HG03039 (cell line): ENCODE results near the gene EOLA2.
A peak's percentile ranks its signal among the peaks of the same experiment; 100 is the strongest.
"Not testable (repeated sequence)": the region's sequence is repeated elsewhere in the genome, so short reads cannot be mapped to it uniquely, and the experiment has no call there.

Experiments used
- ATAC-seq: cut with Tn5 transposase; IDR thresholded peaks from one replicate; pipeline ENCODE4 v1.9.1; 2021; ENCODE audit warnings: mild to moderate bottlenecking, moderate library complexity; ENCODE audit not compliant: unreplicated experiment

The EOLA2 gene

GRCh38 chrX:149933547-149933946, 4.7 kb downstream of the EOLA2 start:
- not testable (repeated sequence) for ATAC-seq

GRCh38 chrX:149932970-149933369, 5.3 kb downstream of the EOLA2 start:
- not testable (repeated sequence) for ATAC-seq

GRCh38 chrX:149932150-149932549, 6.1 kb downstream of the EOLA2 start:
- not testable (repeated sequence) for ATAC-seq

GRCh38 chrX:149931355-149931754, 6.9 kb downstream of the EOLA2 start:
- not testable (repeated sequence) for ATAC-seq

- ATAC-seq: not testable (repeated sequence)
Observed at GRCh38 chrX:149929400-149929799, 8.9 kb downstream of the EOLA2 start, which contains the start of gene HSFX4. HSFX4 (plus strand) TSS chrX:149929573; CDS start chrX:149929645, 72 bp downstream.

- ATAC-seq: not testable (repeated sequence)
Observed at GRCh38 chrX:149928635-149929034, 9.7 kb downstream of the EOLA2 start.

- ATAC-seq: peak; percentile 24
Observed at GRCh38 chrX:149927964-149928258, 10.4 kb downstream of the EOLA2 start.

GRCh38 chrX:149927245-149927963, 10.9 kb downstream of the EOLA2 start:
- ATAC-seq: peak; percentile 68

- ATAC-seq: not testable (repeated sequence)
Observed at GRCh38 chrX:149924434-149924833, 13.9 kb downstream of the EOLA2 start.

- not testable (repeated sequence) for ATAC-seq
Observed at GRCh38 chrX:149923836-149924235, 14.5 kb downstream of the EOLA2 start.

GRCh38 chrX:149916745-149917392, 21.4 kb downstream of the EOLA2 start:
- ATAC-seq: peak; percentile 73

- no peak for ATAC-seq
Observed at GRCh38 chrX:149910178-149910695, 28.1 kb downstream of the EOLA2 start.

- ATAC-seq: no peak
Observed at GRCh38 chrX:149909324-149910177, 28.7 kb downstream of the EOLA2 start.

GRCh38 chrX:149908727-149909126, 29.6 kb downstream of the EOLA2 start:
- no peak for ATAC-seq

- ATAC-seq: no peak
Observed at GRCh38 chrX:149908308-149908707, 30.0 kb downstream of the EOLA2 start.

- peak; percentile 78 for ATAC-seq
Observed at GRCh38 chrX:149903889-149904748, 34.2 kb downstream of the EOLA2 start.

GRCh38 chrX:149898554-149898953, 39.7 kb downstream of the EOLA2 start:
- no peak for ATAC-seq

GRCh38 chrX:149890828-149891227, 47.5 kb downstream of the EOLA2 start:
- not testable (repeated sequence) for ATAC-seq
